ENCODE measurements around the gene ACR. TPM values are rescaled to one million over a fixed set of nuclear protein-coding genes. Genes with fewer than 3 reads are reported as not detected.

The ACR gene
- total RNA-seq, 1 donor from 2014 or later = not detected

- Histone ChIP-seq H3K4me1 (ENCODE audit: insufficient read depth, low read length) (peaks cover 10% of the 10 kb centered on the region), H4K20me1 (ENCODE audit: insufficient read depth, low read length) (no peaks in the 10 kb centered on the region), H3K27me3 (ENCODE audit: insufficient read depth, low read length) (no peaks in the 10 kb centered on the region), H3K79me2 (ENCODE audit: insufficient read depth, low read length) (no peaks in the 10 kb centered on the region), H3K4me2 (ENCODE audit: low read length) (no peak overlapping the region), H3K9ac (ENCODE audit: low read length) (no peak overlapping the region), H3K27ac (ENCODE audit: low read depth, low read length) (no peak overlapping the region), H3K9me3 (ENCODE audit: insufficient read depth, low read depth, low read length) (no peaks in the 10 kb centered on the region), H3K36me3 (ENCODE audit: insufficient read depth, low read length) (no peaks in the 10 kb centered on the region), H2AFZ (ENCODE audit: low read depth, low read length) (no peak overlapping the region), H3K4me3 (ENCODE audit: insufficient read depth, low read depth, low read length) (no peak overlapping the region)
- Mint-ChIP-seq H3K9me3 (ENCODE audit: unreplicated experiment) (no peaks in the 10 kb centered on the region), H3K27ac (ENCODE audit: unreplicated experiment) (no peak overlapping the region), H3K4me1 (ENCODE audit: low read depth, unreplicated experiment) (peaks cover 3% of the 10 kb centered on the region), H3K4me3 (ENCODE audit: unreplicated experiment) (no peak overlapping the region), H3K36me3 (ENCODE audit: low read depth, unreplicated experiment) (peaks cover 12% of the 10 kb centered on the region), H3K27me3 (ENCODE audit: low read depth, unreplicated experiment) (peaks cover 5% of the 10 kb centered on the region)
- DNase-seq (ENCODE audit: low read depth) (no peak), FAIRE-seq (no peak)
- TF ChIP-seq, protein P1, sequence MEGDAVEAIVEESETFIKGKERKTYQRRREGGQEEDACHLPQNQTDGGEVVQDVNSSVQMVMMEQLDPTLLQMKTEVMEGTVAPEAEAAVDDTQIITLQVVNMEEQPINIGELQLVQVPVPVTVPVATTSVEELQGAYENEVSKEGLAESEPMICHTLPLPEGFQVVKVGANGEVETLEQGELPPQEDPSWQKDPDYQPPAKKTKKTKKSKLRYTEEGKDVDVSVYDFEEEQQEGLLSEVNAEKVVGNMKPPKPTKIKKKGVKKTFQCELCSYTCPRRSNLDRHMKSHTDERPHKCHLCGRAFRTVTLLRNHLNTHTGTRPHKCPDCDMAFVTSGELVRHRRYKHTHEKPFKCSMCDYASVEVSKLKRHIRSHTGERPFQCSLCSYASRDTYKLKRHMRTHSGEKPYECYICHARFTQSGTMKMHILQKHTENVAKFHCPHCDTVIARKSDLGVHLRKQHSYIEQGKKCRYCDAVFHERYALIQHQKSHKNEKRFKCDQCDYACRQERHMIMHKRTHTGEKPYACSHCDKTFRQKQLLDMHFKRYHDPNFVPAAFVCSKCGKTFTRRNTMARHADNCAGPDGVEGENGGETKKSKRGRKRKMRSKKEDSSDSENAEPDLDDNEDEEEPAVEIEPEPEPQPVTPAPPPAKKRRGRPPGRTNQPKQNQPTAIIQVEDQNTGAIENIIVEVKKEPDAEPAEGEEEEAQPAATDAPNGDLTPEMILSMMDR (IDR thresholded peaks at IDR 0.05; ENCODE audit: insufficient read depth, low read depth, low read length) = no peak
- TF ChIP-seq EZH2 (IDR thresholded peaks at IDR 0.05; ENCODE audit: insufficient read depth, low read length) = no peak
Observed at GRCh38 chr22:50693462-50693861, 44.5 kb upstream of the ACR start.

DNA sequence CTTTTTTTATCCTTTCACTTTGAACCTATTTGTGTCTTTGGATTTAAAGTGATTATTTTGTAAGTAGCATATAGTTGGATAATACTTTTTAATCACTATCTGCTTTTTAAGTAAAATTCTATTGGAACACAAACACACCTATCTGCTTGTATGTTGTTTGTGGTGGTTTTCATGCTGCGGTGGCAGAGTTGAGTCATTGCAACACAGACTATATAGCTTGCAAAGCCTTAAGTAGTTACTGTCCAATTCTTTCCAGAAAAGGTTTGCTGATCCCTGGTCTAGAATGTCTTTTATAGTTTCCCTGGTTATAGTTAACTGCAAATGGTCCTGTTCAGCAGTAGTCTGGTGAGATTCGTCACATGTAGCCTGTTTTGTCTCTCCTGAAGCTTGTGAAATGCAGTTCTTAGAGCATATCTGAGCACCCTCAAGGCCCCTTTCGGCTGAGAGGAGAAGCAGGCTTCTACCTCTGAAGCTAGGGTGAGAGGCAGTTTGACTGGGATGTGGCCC is 43.9 kb upstream of the ACR start:
- no peak for TF ChIP-seq EZH2 (IDR thresholded peaks at IDR 0.05; ENCODE audit: insufficient read depth, low read length)
- TF ChIP-seq, protein P1 (IDR thresholded peaks at IDR 0.05; ENCODE audit: insufficient read depth, low read depth, low read length) = no peak
- H3K9me3 Mint-ChIP-seq (ENCODE audit: unreplicated experiment) = no peaks in the 10 kb centered on the region
- Histone ChIP-seq H3K9ac (ENCODE audit: low read length) (no peak overlapping the region), H3K27me3 (ENCODE audit: insufficient read depth, low read length) (no peaks in the 10 kb centered on the region), H3K36me3 (ENCODE audit: insufficient read depth, low read length) (no peaks in the 10 kb centered on the region), H2AFZ (ENCODE audit: low read depth, low read length) (no peak overlapping the region), H3K27ac (ENCODE audit: low read depth, low read length) (no peak overlapping the region), H3K4me3 (ENCODE audit: insufficient read depth, low read depth, low read length) (no peak overlapping the region), H3K79me2 (ENCODE audit: insufficient read depth, low read length) (no peaks in the 10 kb centered on the region), H3K4me1 (ENCODE audit: insufficient read depth, low read length) (peaks cover 10% of the 10 kb centered on the region), H4K20me1 (ENCODE audit: insufficient read depth, low read length) (peaks cover 5% of the 10 kb centered on the region), H3K4me2 (ENCODE audit: low read length) (no peak overlapping the region), H3K9me3 (ENCODE audit: insufficient read depth, low read depth, low read length) (no peaks in the 10 kb centered on the region)
- H3K36me3 Mint-ChIP-seq (ENCODE audit: low read depth, unreplicated experiment) = peaks cover 7% of the 10 kb centered on the region
- peaks cover 7% of the 10 kb centered on the region for H3K4me1 Mint-ChIP-seq (ENCODE audit: low read depth, unreplicated experiment)
- H3K27ac Mint-ChIP-seq (ENCODE audit: unreplicated experiment) = no peak overlapping the region
- peaks cover 9% of the 10 kb centered on the region for H3K27me3 Mint-ChIP-seq (ENCODE audit: low read depth, unreplicated experiment)
- FAIRE-seq (no peak), DNase-seq (ENCODE audit: low read depth) (no peak)
- no peak overlapping the region for H3K4me3 Mint-ChIP-seq (ENCODE audit: unreplicated experiment)

DNA sequence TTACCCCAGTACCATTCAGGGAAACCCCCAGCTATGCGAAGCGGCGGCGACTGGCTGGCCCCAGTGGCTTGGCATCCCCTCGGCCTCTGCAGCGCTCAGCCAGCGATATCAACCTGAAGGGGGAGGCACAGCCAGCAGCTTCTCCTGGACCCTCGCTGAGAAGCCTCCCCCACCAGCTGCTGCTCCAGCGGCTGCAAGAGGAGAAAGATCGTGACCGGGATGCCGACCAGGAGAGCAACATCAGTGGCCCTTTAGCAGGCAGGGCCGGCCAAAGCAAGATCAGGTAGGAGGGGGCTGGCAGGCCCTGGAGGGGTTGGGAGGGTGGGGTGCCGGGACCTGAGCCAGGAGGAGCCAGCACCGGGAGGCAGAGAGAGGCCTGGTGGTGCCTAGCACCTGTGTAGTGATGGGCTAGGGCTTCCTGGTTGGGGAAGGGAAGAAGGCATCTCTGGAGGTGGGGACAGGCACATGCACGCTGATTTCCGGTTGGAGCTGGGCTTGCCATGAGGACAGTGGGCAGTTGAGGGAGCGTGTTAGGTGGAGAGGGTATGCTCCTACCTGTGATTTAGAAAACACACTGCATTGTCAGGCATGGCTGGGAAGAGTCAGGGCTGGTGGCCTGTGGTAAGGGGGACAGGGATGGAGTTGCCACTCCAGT is 43.1 kb upstream of the ACR start:
- no peak overlapping the region for H3K27ac ChIP-seq (ENCODE audit: low read depth, low read length)
- H3K4me2 ChIP-seq (ENCODE audit: low read length) = no peak overlapping the region
- no peak overlapping the region for H2AFZ ChIP-seq (ENCODE audit: low read depth, low read length)
- no peak overlapping the region for H3K4me3 Mint-ChIP-seq (ENCODE audit: unreplicated experiment)
- no peaks in the 10 kb centered on the region for H3K9me3 Mint-ChIP-seq (ENCODE audit: unreplicated experiment)
- no peak for TF ChIP-seq EZH2 (IDR thresholded peaks at IDR 0.05; ENCODE audit: insufficient read depth, low read length)
- TF ChIP-seq, protein P1 (IDR thresholded peaks at IDR 0.05; ENCODE audit: insufficient read depth, low read depth, low read length) = no peak
- peaks cover 3% of the 10 kb centered on the region for H3K36me3 Mint-ChIP-seq (ENCODE audit: low read depth, unreplicated experiment)
- H3K4me3 ChIP-seq (ENCODE audit: insufficient read depth, low read depth, low read length) = no peak overlapping the region
- DNase-seq (ENCODE audit: low read depth) = no peak
- H3K36me3 ChIP-seq (ENCODE audit: insufficient read depth, low read length) = no peaks in the 10 kb centered on the region
- peaks cover 7% of the 10 kb centered on the region for H3K4me1 Mint-ChIP-seq (ENCODE audit: low read depth, unreplicated experiment)
- H3K9ac ChIP-seq (ENCODE audit: low read length) = no peak overlapping the region
- peaks cover 12% of the 10 kb centered on the region for H4K20me1 ChIP-seq (ENCODE audit: insufficient read depth, low read length)
- no peak for FAIRE-seq
- H3K9me3 ChIP-seq (ENCODE audit: insufficient read depth, low read depth, low read length) = no peaks in the 10 kb centered on the region
- no peaks in the 10 kb centered on the region for H3K79me2 ChIP-seq (ENCODE audit: insufficient read depth, low read length)
- no peak overlapping the region for H3K27ac Mint-ChIP-seq (ENCODE audit: unreplicated experiment)
- H3K27me3 ChIP-seq (ENCODE audit: insufficient read depth, low read length) = no peaks in the 10 kb centered on the region
- H3K4me1 ChIP-seq (ENCODE audit: insufficient read depth, low read length) = peaks cover 10% of the 10 kb centered on the region
- peaks cover 9% of the 10 kb centered on the region for H3K27me3 Mint-ChIP-seq (ENCODE audit: low read depth, unreplicated experiment)
